Erythroblast (primary cell): ENCODE measurements around the gene PYM1.

Experiments used
- GATA1 ChIP-seq: IDR thresholded peaks from 2 replicates; pipeline ENCODE4 v1.6.1; 2011; ENCODE audit warnings: low read depth, mild to moderate bottlenecking, control low read depth, low read length, moderate library complexity
- POLR2A ChIP-seq: IDR thresholded peaks from 2 replicates; pipeline ENCODE4 v1.6.1; 2011; ENCODE audit warnings: mild to moderate bottlenecking, low read length

DNA sequence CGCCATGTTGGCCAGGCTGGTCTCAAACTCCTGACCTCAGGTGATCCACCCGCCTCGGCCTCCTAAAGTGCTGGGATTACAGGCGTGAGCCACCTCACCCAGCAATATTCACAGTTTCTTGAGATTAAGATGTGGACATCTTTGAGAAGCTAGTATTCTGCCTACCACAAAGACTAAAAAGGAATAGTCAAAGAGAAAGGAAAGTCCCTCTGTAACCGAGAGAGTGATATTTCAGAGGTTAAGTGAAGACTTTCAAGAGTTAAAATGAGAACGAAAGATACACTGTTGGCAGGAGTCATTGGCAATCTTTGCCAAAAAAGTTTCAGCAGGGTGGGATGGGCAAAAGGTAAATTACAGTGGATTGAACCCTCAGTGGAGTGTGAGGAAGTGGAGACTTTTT is 18.9 kb upstream of the PYM1 start:
- TF ChIP-seq POLR2A (no peak), GATA1 (no peak)
